Rectal smooth muscle tissue (tissue), 1 donor: ENCODE results near the gene PRMT1.

Source experiments
- H3K27ac ChIP-seq: one replicate; pipeline ENCODE4 v1.7.0; 2013; ENCODE audit warnings: low read depth, low read length, inconsistent platforms
- H3K27me3 ChIP-seq: one replicate; pipeline ENCODE4 v1.7.0; 2013; ENCODE audit warnings: low read length; ENCODE audit not compliant: control insufficient read depth, insufficient read depth
- H3K36me3 ChIP-seq: one replicate; pipeline ENCODE4 v1.7.0; 2013; ENCODE audit warnings: low read length; ENCODE audit not compliant: control insufficient read depth, insufficient read depth
- H3K4me1 ChIP-seq: one replicate; pipeline ENCODE4 v1.7.0; 2013; ENCODE audit warnings: low read length; ENCODE audit not compliant: control insufficient read depth, insufficient read depth
- H3K4me3 ChIP-seq: one replicate; pipeline ENCODE4 v1.7.0; 2013; ENCODE audit warnings: low read length
- H3K9ac ChIP-seq: one replicate; pipeline ENCODE4 v1.7.0; 2013; ENCODE audit warnings: low read length

Gene PRMT1

DNA sequence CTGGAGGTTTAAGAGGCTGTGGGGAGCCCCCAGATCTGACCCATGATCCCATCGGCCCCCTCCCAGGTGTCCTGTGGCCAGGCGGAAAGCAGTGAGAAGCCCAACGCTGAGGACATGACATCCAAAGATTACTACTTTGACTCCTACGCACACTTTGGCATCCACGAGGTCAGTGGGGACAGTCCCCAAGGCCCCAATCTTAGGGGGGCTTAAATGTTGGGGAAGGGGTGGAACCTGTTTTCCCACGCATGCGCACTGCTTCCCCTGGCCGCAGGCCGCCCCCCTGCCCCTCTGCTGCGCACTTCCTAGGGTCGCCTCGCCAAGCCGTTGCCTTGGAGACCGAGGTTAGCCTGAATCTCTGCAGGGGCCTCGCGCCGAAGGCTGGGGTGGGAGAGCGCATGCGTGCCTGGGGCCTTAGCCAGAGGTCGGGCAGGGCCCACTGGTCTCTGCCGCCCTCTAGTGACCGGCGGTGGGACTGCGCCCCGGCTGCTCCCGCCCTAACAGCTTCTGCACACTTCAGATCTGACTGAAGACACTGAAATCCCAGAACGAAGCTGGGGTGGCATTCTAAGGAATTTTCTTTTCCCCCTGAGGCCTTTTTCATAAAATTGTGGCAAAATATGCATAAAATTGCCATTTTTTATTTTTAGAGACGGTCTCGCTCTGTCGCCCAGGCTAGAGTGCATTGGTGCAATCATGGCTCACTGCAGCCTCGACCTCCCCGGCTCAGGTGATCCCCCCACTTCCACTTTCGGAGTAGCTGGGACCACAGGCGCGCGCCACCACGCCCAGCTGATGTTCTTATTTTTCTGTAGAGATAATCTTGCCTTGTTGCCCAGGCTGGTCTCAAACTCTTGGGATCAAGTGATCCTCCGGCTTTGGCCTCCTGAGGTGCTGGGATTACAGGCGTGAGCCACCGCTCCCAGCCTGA lies 3.6 kb downstream of the PRMT1 start:
- Histone ChIP-seq H3K4me1 (peaks cover 6% of the 10 kb centered on the region), H3K9ac (no peak overlapping the region), H3K4me3 (peak overlapping the region; percentile 25), H3K27me3 (no peaks in the 10 kb centered on the region), H3K36me3 (peaks cover 23% of the 10 kb centered on the region), H3K27ac (peak overlapping the region; percentile 27)

- Histone ChIP-seq H3K4me3 (no peak overlapping the region), H3K9ac (no peak overlapping the region), H3K27ac (no peak overlapping the region), H3K27me3 (no peaks in the 10 kb centered on the region), H3K36me3 (peaks cover 23% of the 10 kb centered on the region), H3K4me1 (peaks cover 6% of the 10 kb centered on the region)
Observed at GRCh38 chr19:49681830-49682229, 4.8 kb downstream of the PRMT1 start.

- peaks cover 23% of the 10 kb centered on the region for H3K36me3 ChIP-seq
- H3K27ac ChIP-seq: no peak overlapping the region
- no peaks in the 10 kb centered on the region for H3K27me3 ChIP-seq
- no peak overlapping the region for H3K9ac ChIP-seq
- peaks cover 6% of the 10 kb centered on the region for H3K4me1 ChIP-seq
- H3K4me3 ChIP-seq: no peak overlapping the region
Observed at GRCh38 chr19:49682274-49682673, 5.2 kb downstream of the PRMT1 start.

- Histone ChIP-seq H3K4me1 (peaks cover 4% of the 10 kb centered on the region), H3K36me3 (peaks cover 25% of the 10 kb centered on the region)
Observed at GRCh38 chr19:49683814-49684250, 6.8 kb downstream of the PRMT1 start.

DNA sequence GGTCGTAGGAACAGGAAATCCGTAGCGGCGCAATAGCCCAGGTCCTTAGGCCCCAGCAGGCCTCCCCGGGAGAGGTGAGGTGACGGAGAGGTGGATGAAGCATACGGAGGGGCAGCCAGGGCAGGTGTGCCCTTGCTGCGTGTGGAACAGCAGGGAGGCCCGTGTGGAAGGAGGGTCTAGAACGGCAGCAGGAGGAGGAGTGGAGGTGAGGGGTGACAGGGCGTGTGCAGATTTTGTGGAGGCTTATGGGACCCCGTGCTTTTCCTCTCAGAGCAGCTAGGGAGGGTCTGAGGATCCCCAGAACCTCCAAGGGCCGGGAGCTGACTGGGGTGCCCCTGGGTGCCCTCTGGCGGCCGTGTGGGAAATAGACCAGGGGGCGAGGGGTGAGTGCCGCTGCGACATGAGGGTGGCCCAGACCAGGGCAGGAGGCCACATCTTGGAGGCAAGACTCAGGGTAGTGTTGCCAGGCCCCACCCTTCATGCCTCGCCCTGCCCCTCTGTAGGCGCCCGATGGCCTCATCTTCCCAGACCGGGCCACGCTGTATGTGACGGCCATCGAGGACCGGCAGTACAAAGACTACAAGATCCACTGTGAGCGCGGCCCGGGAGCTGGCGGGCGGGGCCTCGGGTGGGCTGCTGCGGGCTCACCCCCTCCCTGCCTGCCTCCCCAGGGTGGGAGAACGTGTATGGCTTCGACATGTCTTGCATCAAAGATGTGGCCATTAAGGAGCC lies 7.3 kb downstream of the PRMT1 start:
- Histone ChIP-seq H3K27me3 (peaks cover under 1% of the 10 kb centered on the region), H3K4me3 (no peak overlapping the region), H3K36me3 (peaks cover 25% of the 10 kb centered on the region), H3K9ac (no peak overlapping the region), H3K27ac (no peak overlapping the region), H3K4me1 (peaks cover 4% of the 10 kb centered on the region)

More at GRCh38 chr19:49683814-49684250, 6.8 kb downstream of the PRMT1 start:
- H3K9ac ChIP-seq: no peak overlapping the region
- H3K27ac ChIP-seq: no peak overlapping the region
- no peaks in the 10 kb centered on the region for H3K27me3 ChIP-seq
- H3K4me3 ChIP-seq: no peak overlapping the region

- Histone ChIP-seq H3K27me3 (peaks cover 7% of the 10 kb centered on the region), H3K9ac (no peak overlapping the region), H3K4me1 (peaks cover 8% of the 10 kb centered on the region), H3K36me3 (peaks cover 25% of the 10 kb centered on the region), H3K27ac (no peak overlapping the region), H3K4me3 (no peak overlapping the region)
Observed at GRCh38 chr19:49684983-49685553, 8.0 kb downstream of the PRMT1 start.

DNA sequence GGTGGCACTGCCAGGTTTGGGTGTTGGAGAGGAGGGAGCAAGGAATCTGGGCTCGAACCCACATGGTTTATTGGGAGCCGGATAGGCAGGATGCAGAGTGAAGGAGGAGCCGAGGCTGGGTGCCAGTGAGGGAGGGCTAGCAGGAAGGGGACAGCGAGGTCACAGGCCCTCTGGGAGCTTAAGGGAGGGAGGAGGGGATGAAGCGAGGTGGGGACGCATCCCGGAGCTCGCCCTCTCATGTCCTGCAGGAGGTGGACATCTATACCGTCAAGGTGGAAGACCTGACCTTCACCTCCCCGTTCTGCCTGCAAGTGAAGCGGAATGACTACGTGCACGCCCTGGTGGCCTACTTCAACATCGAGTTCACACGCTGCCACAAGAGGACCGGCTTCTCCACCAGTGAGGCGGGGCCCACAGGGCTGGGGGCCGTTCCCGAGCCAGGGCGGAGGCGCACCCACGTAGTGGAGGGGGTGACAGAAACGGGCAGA lies 8.8 kb downstream of the PRMT1 start:
- no peak overlapping the region for H3K9ac ChIP-seq
- H3K4me3 ChIP-seq: no peak overlapping the region
- H3K27me3 ChIP-seq: peaks cover 10% of the 10 kb centered on the region
- no peak overlapping the region for H3K27ac ChIP-seq
- peaks cover 25% of the 10 kb centered on the region for H3K36me3 ChIP-seq
- peaks cover 7% of the 10 kb centered on the region for H3K4me1 ChIP-seq

DNA sequence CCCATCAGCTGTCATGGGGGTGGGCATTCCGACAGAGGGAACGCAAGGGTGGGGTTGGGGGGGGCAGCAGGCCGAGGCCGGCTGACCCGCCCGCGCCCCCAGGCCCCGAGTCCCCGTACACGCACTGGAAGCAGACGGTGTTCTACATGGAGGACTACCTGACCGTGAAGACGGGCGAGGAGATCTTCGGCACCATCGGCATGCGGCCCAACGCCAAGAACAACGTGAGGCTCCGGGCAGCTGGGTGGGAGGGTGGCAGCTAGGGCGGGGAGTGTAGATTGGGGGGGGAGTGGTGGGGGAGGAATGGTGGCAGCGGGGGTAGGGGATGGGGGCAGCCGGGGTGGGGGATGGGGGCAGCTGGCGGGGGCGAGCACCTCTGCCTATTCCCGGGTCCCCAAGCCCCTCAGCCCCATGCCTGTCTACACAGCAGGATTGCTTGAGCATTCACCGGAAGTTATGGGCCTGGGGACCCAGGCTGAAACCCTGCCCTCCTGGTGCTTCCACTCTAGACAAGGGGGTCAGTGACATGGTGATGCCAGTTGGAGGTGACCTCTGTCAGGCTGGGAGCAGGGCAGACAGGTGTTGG lies 9.5 kb downstream of the PRMT1 start:
- Histone ChIP-seq H3K4me1 (peaks cover 7% of the 10 kb centered on the region), H3K4me3 (no peak overlapping the region)

GRCh38 chr19:49687150-49687549 lies 10.1 kb downstream of the PRMT1 start:
- Histone ChIP-seq H3K36me3 (peaks cover 20% of the 10 kb centered on the region), H3K9ac (no peak overlapping the region), H3K4me1 (peaks cover 7% of the 10 kb centered on the region), H3K4me3 (no peak overlapping the region), H3K27ac (no peak overlapping the region), H3K27me3 (peaks cover 10% of the 10 kb centered on the region)

More for the DNA sequence above, 9.5 kb downstream of the PRMT1 start:
- Histone ChIP-seq H3K27ac (no peak overlapping the region), H3K27me3 (peaks cover 10% of the 10 kb centered on the region), H3K9ac (no peak overlapping the region), H3K36me3 (peaks cover 25% of the 10 kb centered on the region)

GRCh38 chr19:49687566-49688316 lies 10.7 kb downstream of the PRMT1 start:
- H3K4me3 ChIP-seq: no peak overlapping the region
- peaks cover 7% of the 10 kb centered on the region for H3K4me1 ChIP-seq
- H3K27me3 ChIP-seq: peaks cover 10% of the 10 kb centered on the region
- H3K9ac ChIP-seq: no peak overlapping the region
- H3K27ac ChIP-seq: no peak overlapping the region
- peaks cover 17% of the 10 kb centered on the region for H3K36me3 ChIP-seq

GRCh38 chr19:49688531-49689132 lies 11.6 kb downstream of the PRMT1 start:
- Histone ChIP-seq H3K27me3 (peaks cover 10% of the 10 kb centered on the region), H3K9ac (no peak overlapping the region), H3K4me1 (peaks cover 7% of the 10 kb centered on the region), H3K36me3 (peaks cover 15% of the 10 kb centered on the region), H3K27ac (no peak overlapping the region), H3K4me3 (no peak overlapping the region)
